Ecto neural progenitor cell (in vitro differentiated cells): ENCODE results near the gene SLC45A2.
A peak's percentile ranks its signal among the peaks of the same experiment; 100 is the strongest.
"Not testable (repeated sequence)": the region's sequence is repeated elsewhere in the genome, so short reads cannot be mapped to it uniquely, and the experiment has no call there.

Source experiments
- DNase-seq: peaks from one replicate; pipeline ENCODE4 v3.0.0-alpha.2; 2018; ENCODE audit warnings: low spot score

SLC45A2 gene

GRCh38 chr5:33966805-33967204 lies 17.7 kb downstream of the SLC45A2 start:
- no peak for DNase-seq

DNA sequence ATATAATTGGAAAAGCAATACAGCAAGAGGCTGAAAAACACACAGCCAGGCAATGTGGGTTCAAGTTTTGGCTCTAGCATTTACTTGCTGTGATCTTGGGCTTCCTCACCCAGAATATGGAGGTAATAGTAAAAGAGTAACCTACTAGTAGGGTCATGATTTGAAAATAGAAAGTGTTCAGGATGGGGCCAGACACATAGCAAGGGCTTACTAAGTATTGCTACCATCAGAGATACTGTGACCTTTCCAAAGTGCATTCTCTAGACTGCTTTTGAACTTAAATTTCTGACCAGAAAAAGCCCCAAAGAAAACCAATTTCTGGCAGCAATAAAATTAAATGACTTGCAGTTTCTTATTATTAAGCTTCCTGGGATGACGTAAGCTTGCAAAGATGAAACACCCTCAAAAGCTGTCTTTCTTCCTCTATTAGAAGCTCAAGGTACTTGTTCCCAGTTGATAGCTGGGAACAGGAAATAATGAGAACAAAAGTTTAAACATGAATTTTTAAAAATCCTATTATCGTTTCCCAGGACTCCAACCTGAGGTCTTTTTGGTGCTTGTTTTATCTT lies 20.3 kb downstream of the SLC45A2 start:
- no peak for DNase-seq

- no peak for DNase-seq
Observed at GRCh38 chr5:33958176-33958575, 26.3 kb downstream of the SLC45A2 start.

DNA sequence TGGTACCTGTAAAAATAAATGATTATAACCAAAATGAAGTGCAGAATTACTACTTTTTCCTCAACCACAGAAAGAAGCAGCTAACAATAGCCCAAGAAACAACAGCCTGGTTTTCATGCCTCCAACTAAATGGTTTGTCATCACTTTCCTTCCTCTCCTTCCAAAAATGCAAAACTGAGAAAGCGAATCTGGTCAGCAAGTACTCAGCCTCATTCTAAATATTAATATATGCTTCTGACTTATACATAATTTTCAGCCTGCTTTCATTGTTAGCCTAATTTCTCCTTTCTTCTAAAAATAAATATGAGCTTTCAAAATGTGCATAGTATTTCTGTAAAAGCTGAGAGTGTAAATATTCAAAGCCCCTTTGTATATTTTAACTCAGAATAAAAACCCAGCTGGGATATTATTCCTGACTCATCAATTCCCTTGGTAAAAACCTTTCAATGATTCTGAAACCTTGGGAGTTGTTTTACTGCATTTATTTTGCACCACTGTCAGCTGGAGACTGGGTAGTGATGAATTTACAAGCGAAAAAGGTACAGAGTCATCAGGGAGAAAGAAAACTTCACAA lies 26.8 kb downstream of the SLC45A2 start:
- DNase-seq = no peak

GRCh38 chr5:33952175-33952574 lies 32.3 kb downstream of the SLC45A2 start:
- not testable (repeated sequence) for DNase-seq

- DNase-seq = no peak
Observed at GRCh38 chr5:33944543-33945132, 39.9 kb downstream of the SLC45A2 start.

- no peak for DNase-seq
Observed at GRCh38 chr5:33941090-33941489, 43.4 kb downstream of the SLC45A2 start.

GRCh38 chr5:33939556-33940262 lies 44.8 kb downstream of the SLC45A2 start:
- DNase-seq = no peak

DNA sequence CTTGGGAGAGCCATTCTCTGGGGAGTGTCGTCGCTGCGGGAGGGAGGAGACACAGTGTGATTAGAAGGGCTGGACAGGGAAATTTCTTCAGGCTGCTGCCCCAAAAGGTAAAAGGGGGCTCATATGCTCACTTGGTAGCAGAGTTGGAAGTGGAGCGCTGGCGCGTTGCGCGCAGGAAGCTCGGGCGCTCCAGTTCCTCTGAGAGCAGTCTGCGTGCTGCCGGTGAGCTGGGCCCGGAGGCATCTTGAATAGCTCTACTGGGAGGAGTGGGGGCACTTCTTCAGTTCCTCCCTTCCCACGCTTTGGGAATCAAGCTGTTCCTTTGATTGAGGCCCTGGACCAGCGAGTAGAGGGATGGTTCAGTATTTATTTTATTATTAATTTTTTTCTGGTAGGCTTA lies 45.6 kb downstream of the SLC45A2 start:
- no peak for DNase-seq

DNA sequence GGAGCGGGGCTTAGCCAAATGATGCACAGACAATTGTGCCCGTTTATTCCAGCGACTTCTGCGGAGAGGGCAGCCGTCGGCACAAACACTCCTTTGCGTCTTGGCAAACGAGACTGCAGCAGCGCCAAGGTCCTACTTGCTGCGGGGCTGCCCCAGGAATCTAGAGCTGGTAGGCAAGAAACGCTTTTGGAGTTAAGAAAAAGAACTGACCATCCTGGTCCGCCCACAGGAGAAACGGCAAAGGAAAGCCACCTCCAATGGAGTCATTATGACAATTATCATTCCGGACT lies 46.0 kb downstream of the SLC45A2 start:
- DNase-seq = no peak

DNA sequence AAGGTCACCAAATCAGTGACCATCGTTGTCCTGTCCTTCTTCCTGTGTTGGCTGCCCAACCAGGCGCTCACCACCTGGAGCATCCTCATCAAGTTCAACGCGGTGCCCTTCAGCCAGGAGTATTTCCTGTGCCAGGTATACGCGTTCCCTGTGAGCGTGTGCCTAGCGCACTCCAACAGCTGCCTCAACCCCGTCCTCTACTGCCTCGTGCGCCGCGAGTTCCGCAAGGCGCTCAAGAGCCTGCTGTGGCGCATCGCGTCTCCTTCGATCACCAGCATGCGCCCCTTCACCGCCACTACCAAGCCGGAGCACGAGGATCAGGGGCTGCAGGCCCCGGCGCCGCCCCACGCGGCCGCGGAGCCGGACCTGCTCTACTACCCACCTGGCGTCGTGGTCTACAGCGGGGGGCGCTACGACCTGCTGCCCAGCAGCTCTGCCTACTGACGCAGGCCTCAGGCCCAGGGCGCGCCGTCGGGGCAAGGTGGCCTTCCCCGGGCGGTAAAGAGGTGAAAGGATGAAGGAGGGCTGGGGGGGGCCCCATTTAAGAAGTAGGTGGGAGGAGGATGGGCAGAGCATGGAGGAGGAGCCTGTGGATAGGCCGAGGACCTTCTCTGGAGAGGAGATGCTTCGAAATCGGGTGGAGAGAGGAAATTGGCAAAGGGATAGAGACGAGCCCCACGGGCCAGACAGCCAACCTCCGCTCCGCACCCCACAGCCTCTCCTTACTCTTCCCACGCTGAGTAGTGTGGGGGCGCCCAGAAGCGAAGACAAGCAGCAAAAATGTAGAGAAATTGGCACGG lies 46.6 kb downstream of the SLC45A2 start:
- DNase-seq = no peak

GRCh38 chr5:33937017-33937706 lies 47.3 kb downstream of the SLC45A2 start:
- no peak for DNase-seq

DNA sequence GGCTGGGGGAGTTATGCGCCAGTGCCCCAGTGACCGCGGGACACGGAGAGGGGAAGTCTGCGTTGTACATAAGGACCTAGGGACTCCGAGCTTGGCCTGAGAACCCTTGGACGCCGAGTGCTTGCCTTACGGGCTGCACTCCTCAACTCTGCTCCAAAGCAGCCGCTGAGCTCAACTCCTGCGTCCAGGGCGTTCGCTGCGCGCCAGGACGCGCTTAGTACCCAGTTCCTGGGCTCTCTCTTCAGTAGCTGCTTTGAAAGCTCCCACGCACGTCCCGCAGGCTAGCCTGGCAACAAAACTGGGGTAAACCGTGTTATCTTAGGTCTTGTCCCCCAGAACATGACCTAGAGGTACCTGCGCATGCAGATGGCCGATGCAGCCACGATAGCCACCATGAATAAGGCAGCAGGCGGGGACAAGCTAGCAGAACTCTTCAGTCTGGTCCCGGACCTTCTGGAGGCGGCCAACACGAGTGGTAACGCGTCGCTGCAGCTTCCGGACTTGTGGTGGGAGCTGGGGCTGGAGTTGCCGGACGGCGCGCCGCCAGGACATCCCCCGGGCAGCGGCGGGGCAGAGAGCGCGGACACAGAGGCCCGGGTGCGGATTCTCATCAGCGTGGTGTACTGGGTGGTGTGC lies 48.0 kb downstream of the SLC45A2 start, which contains the start of gene RXFP3:
RXFP3 (plus strand) TSS at position 6 of the 636 bp plus-strand sequence; CDS start at position 361, 355 bp downstream.
- no peak for DNase-seq

DNA sequence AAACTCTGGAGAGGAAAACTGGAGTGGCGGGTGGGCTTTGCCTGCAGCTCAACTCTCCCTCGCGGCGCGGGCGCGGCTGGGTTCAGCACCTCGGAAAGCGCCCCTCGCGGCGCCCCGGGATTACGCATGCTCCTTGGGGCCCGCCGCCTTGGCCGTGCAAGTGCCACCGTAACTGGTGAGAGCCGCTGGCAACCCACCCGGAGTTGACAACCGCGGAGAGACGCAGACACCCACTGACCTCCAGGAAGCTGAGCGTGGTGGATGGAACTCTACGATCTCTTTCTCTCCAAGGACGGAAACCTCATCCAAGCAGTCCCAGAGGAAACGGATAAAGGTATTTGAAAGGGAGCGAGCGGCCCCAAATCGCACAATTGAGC lies 48.5 kb downstream of the SLC45A2 start:
- peak; percentile 93 for DNase-seq

DNA sequence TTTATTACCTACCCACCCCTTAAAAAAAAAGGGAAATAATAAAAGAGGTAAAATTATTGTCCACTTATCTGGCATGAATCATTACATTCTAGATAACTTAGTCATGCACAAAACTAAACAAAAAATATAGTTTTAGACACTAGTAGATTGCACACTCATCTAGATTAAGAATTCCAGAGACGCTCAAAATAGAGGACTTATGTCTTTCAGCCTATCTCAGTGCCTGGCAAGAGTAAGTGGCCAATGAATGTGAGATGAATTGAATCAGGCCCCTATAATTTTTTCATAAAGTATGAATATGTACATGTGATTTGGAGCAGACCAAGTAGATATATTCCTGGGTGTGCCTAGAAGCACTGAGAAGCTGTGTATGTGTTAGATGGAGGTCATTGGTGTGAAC lies 50.3 kb downstream of the SLC45A2 start:
- DNase-seq = no peak

DNA sequence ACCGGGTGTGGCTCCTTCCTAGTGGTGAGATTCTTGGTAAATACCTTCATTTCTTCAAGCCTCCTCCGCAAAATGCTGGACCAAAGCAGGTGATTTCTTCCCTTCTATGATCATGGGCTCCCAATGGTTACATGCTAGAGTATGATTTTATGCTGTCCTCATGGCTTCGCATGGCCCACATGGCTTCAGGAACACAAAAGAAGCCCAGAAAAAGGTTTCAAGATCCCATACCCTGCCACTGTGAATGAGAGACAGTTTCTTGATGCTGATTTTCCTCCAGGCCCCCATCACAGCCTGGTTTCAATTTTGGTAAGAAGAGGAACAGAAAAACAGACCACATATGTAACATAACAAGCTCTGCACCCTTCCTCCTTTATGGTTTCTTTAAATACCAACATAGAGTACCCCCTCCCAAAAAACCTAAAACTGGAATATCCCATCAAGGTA lies 50.7 kb downstream of the SLC45A2 start:
- no peak for DNase-seq

DNA sequence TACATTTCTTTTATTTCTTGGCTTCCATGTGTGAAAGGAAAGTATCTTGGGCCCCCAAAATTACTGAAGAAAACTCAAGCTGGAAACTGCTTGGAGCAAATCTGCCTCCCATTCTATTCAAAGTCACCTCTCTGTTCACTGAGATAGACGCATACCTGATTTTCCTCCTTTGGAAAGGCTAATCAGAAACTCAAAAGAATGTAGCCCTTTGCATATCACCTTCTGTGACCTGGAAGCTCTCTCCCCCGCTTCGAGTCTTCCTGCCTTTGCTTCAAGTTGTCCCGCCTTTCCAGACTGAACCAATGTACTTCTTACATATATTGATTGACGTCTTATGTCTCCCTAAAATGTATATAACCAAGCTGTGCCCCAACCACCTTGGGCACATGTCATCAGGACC lies 53.4 kb downstream of the SLC45A2 start:
- DNase-seq = no peak

GRCh38 chr5:33929925-33930690 lies 54.4 kb downstream of the SLC45A2 start:
- no peak for DNase-seq

- DNase-seq = no peak
Observed at GRCh38 chr5:33928283-33928682, 56.2 kb downstream of the SLC45A2 start.

- no peak for DNase-seq
Observed at GRCh38 chr5:33927685-33928084, 56.8 kb downstream of the SLC45A2 start.

GRCh38 chr5:33925278-33925677 lies 59.2 kb downstream of the SLC45A2 start:
- no peak for DNase-seq
